Stimulated activated CD4-positive, alpha-beta T cell treated with anti-CD3 and anti-CD28 coated beads, Interleukin-15, amount 100 ng/mL, for 1 hour (primary cell): ENCODE measurements around the gene PLD5.
"Not testable (repeated sequence)": the region's sequence is repeated elsewhere in the genome, so short reads cannot be mapped to it uniquely, and the experiment has no call there.

Source experiments
- DNase-seq, 2 donors: peaks; one replicate each; pipeline ENCODE4 v3.0.0-alpha.2; 2020; ENCODE audit warnings: low read depth in 1 of 2, low spot score in 1 of 2

Gene PLD5

DNA sequence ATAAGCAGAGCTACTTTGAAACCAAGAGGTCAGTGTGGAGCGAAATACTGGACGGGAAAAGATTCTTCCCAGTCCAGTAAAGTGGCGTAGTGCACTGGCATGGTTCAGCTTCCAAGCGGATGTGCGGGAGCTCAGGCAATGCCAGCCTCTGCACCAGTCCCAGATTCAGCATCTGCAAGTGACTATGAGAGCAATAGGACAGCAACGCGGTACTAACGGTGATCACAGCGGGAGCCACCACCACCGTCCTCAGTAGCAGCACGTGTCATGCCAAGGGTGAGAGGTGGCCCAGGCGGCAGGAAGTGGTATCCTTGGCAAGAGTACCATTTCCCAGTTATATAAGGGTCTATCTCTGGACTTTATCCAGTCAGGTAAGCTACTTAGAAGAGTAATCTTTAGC lies 17.8 kb downstream of the PLD5 start:
- no peak for DNase-seq

DNA sequence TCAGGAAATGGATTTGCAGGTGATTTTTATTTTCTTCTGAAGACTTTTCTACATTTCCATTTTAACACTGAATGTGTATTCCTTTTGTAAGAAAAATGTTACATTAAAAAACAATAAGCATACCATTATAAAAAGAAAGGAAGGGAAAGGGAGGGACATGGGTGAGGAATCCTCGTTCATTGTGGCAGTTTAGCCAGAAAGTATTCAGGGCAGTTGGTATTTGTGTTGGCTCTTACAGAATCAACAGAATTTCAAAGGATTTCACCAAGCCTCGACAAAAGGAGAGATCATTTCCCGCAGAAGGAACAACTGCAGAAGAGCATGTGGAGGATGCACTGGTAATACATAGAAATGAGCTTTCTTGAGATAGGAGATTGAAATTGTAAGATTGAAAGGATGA lies 35.0 kb downstream of the PLD5 start:
- no peak for DNase-seq

DNA sequence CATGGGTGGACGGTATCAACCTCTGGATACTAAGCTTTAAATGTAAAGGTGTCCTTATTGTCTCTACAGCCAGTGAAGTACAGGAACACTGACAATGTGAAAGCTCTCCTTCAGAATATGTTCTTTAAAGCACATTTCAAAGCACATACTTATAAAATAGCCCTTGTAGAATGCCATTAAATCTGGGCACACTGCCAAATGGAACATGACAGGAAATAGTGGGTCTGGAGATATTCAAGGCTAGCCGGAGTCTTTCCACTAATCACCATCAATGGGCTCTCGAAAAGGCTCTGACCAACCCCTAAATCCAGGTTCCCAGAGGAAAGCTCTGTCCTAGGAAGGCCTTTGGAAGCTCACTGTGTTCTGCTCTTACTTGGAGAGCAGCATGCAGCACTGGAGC lies 46.6 kb downstream of the PLD5 start:
- DNase-seq, result no peak

DNA sequence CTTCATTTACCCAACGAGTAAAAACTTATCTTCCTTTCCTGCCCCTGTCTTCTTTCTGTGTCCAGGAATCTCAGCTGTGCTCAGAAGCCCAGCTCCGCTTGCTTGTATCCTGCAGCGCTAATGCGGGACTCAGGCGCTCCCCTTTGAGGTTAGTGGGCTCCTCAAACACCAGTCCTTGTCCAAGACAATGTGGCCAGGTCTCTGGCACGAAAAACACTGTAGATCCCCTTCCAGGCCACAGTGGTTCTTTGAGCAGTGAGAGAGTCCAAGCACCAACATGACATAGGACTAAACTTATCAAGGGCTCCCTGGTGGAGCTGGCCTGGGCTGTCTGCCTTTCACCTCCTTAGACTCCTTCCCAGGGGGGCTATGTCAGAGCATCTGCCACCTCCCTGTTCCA lies 53.7 kb downstream of the PLD5 start:
- DNase-seq, result no peak

DNA sequence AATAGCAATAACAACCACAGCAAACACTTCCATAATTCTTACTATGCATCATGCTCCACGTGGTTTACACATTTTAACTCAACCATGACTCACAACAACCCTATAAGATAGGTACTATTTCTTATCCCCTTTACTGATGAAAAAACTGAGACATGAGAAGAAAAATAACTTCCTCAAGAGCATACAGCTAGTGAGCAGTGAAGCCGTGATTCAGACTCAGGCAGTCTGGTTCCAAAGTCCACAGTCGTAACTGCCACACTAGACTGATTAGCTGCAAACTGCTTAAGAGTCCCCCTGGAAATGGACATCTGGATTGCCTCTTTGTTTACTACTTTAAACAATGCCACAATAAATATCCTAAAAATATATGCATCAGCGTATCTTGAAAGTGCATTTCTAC lies 55.7 kb downstream of the PLD5 start:
- no peak for DNase-seq

DNA sequence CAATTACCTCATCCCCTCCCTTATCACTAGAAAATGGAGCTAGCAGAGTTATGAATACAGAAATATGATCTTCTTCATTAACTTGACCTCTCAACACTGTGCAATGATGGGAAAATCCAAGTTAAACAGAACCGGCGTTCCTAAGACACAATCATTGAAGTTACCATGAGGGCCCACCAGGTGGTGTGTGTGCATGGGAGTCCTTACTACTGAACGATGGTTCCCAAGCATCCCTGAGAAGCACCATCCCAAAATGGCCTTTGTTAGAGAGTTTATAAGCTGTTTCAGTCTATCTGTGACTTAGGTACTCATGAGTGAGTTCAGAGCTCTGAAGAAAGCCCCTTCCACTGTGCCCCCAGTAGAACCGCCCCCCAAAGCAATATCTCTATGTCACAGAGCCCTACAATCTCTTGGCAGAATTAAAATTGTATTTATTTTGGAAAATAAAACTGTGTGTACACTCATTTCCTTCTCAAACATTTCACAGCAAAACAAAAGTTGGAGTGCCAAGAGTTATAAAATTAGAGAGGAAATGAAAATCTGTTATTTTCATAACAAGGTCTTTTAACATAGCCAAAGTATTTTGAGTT lies 56.8 kb downstream of the PLD5 start:
- no peak for DNase-seq

DNA sequence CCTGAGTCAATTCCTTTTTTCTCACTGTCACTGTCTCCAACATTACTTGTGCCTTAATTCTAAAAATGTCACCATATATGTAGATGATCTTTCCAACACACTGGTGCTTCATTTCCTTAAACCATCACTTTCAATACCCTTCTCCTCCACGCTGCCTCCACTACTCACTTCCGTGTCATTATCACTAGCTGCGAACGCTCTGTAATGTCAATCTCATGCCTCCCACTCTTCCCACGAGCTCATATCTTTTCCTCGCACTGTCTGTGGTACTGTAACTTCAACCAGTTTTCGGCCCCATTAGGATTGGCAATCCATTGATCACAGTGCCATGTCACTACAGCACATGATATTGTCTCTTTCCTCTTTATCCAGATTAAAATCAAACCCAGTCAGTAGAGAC lies 61.6 kb downstream of the PLD5 start:
- no peak for DNase-seq

DNA sequence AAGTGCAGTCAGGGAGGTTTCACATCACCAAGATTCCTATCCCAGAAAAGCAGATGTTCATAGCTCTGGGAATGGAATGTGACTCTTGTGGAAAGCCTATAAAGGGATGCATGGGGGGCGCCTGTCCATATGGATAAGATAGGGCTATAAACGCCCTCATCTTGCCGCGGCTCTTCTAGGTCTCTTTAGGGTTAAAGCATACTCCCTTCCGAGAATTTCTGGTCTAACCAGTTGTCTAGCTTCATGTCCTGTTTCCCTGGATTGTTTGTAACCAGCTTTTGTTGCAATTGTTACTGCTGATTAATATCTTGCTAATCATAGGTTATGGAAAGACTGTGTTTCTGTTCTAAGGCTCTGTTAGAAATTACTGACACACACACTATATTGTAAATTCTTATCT lies 64.8 kb downstream of the PLD5 start:
- not testable (repeated sequence) for DNase-seq

DNA sequence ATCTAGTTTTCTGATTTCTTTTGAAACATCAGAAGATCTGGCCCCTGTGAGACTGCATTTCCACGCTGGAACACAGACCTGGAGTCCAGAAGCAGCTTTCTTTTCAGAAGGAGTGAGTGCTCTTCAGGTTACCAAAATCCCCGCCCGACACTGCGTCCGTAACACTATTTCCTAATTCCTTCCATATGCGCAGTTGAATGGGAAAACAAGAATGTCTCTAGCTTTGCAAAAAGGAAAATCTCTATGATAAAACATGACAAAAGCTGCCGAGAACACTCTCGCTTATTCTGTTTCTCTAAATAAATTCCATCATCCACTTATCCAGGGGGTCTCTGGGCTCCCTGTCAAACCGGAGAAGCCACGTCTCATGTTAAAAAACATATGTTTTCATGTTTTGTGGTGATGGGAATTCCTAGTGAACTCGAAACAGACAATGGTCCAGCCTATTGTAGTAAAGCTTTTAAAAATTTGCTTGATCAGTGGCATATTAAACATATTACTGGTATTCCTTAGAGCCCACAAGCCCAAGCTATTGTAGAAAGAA lies 67.7 kb downstream of the PLD5 start:
- DNase-seq, result no peak

DNA sequence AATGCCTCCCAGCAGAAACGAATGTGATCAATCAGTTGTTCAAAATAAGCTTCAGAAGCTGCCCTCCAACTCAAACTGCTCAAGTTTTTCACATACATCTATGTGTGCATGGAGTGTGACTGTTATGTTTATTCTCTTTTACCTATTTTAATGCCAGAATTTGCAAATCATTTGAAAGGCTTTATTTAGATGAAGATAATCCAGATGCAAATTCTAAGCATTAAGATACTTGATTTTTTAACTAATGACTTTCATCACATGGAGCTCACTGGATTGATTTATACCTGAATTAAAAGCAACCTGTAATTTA lies 69.5 kb downstream of the PLD5 start:
- DNase-seq, result no peak

DNA sequence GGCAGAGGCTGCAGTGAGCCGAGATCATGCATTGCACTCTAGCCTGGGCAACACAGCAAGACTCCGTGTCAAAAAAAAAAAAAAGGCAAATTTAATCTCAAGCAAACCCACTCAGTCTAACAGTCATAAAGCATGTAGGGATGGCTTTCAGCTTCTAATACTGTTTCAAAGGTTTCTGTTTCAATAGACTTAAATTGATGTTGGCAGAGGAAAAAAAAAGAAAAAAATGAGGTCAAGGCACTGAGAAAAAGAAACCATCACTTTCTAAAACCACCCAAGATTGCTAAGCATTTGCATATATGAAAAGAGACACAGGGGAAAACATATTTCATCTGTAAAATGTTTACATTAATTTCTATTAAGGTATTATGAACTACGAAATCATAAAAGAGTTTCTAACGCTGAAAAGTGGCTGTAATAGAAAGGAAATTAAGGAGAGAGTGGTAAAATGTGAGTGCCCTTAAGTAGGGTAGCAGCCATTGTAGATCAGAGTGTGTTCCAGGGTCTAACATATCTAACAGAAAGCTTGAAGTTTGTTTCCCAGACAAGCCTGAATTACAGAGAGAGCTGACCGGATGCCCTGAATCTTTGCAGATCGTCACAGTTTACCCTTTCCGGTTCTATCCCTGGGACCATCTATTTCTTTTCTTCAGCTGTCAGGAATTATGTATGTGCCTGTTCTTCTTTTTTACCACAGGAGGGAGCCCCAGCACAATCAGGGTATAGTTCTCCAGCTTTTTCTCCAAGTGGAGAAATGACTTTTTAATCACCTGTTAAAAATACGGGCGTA lies 70.0 kb downstream of the PLD5 start:
- no peak for DNase-seq

DNA sequence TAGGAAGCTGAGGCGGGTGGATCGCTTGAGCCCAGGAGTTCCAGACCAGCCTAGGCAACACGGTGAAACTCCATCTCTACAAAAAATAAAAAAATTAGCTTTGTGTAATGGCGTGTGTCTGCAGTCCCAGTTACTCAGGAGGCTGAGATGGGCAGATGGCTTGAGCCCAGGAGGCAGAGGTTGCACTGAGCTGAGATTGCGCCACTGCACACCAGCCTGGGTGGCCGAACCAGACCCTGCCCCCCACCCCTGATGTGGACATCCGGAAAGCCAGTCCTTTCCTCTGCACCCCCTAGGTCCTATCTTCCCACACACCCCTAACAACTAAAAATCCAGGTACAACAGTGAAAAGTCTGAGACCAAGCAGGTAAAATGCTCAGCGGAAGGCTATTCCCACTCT lies 71.9 kb downstream of the PLD5 start:
- DNase-seq, result no peak

DNA sequence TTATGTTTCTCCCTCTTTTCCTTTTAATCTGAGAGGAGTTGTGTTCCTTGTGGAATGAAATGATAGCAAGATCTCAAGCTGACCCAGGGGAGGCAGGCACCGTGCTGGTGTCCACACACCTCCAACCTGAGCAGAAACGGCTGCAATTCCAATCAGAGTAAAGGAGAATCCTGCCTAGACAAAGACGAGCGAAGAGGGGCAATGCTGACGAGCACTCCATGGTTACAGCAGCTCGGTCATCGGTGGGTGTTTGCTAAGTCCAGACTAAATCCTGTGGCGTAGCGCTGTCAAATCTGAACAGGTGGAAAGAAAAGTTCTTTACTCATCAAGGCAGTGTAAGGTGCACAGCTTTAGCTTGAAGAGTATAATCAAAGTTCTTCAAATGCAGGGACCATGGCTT lies 74.8 kb downstream of the PLD5 start:
- DNase-seq, result no peak

DNA sequence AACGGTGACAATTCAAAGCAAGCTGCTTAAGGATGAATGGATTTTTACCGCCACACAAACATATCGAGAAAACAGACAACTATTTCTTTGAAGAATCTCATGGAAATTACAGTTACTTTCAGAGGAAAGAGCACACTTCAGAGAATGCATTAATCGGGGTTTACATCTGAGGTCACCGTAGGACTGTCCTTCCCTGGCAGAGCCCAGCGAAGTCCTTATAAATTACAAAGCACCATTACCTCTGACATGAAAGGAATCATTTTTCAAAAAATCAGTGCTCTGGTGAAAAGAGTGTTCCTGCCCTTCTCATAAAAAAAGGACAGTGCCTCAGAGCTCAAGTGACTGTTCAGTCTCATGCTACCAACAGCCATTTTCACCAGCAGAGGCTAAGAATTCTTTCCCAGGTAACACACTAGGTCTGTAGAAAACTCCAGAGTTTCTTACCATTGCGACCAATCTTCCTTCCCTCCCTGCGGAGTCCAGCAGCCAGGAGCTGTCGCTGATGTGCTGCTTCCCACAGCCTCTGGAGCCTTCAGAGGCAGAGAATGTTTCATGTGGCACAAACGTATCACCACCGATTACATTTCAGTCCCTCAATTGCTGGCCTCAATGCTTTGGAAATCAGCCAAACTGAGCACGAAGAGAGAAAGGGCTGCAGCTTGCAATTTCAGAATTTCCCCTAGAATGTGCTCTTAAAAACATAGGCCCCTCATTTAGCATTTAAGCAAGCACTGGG lies 75.4 kb downstream of the PLD5 start:
- DNase-seq, result no peak

DNA sequence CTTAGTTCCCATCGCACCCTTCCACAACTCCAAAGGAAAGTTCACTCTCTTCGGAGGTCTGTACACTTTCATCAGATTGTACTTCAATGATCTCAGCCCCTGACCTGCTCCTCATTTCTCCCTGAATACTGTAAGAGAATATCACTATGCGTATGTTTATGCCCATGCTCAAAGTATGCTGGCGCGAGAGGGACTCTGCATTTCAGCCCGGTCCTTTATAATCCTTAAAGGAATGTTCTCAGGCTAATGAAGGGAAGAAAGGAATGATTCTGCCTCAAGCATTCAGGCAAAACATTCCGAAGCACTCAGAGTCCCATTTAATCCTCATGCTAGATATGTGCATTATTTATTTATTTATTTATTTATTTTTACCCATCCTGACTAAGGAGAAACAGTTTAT lies 76.8 kb downstream of the PLD5 start:
- no peak for DNase-seq

DNA sequence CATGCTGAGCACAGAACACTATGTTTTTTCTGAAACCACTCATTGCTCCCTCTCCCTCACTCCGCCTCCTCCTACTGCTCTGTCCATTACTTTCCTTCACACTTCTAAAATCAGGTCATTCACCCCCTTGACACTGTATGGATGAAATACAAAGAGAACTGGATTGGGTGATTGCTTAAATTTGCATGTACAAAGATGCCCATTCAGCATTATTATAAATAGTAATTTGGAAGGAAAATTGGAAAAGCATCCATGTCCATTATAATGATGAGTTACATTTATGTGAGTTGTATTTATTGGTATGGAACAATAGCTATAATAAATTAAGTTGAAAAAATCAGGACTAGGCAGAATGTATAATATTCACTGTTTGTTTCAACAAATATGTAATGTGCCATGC lies 83.7 kb downstream of the PLD5 start:
- DNase-seq, result no peak

DNA sequence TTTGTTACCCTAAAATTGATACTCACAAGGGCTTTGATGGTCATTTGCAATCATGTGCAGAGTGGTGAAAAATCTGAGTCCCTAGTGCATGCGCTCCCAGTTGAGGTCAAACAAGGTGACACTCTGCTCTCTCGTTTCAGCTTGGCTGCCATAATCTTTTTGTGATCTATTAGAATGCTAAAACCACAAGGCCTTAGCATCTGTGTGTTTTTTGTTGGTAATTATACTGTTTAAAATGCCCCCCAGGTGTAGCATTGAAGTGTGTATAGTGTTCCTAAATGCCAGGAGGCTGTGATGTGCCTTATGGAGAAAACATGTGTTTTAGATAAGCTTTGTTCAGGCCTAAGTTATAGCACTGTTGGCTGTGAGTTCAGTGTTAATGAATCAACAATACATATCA lies 89.3 kb downstream of the PLD5 start:
- DNase-seq, result no peak

DNA sequence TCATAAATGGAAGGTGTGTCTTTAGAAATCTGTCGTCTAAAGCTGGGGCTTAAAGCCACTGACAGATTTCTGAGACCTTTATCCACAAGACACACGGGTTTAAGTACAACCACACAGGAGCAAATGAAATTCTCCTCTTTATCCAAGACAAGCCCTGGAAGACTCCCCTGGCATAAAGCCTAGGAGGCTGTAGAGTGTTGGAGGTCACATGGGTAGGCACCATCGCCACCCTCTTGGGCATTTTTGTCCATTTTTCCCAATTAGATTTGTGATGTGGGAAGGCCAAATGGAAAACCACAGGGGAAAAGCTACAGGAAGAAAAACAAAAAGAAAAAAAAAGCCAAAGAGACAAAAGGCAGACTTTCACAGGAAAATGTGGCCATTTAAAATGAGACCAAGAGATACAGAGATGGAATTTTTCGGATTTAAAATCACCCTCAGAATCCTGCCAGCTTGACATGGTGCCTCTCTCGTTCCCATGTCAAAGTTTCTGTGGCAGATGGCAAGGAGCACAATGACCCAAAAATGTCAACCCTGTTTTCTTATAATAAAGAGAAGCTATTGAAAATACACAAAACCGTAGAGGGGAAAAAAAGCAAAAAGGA lies 91.9 kb downstream of the PLD5 start:
- DNase-seq, result no peak

DNA sequence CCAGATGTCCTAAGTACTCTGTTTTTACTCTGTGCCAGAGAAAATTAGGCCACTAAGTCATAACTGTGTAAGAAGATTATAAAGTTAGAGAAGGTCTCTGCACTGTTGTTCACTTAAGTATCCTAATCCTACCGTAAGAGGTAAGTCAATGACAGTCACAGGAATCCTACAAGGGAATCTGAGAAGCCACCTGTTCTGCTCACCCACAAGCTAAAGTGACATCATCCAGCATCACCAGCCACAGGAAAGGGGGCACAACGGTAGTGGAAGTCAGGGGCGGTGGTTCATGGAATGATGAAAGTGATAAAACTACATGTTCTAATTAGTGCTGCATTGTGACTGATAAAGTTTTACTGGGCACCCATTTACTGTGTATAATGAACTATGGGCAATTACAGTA lies 92.7 kb downstream of the PLD5 start:
- DNase-seq, result no peak

DNA sequence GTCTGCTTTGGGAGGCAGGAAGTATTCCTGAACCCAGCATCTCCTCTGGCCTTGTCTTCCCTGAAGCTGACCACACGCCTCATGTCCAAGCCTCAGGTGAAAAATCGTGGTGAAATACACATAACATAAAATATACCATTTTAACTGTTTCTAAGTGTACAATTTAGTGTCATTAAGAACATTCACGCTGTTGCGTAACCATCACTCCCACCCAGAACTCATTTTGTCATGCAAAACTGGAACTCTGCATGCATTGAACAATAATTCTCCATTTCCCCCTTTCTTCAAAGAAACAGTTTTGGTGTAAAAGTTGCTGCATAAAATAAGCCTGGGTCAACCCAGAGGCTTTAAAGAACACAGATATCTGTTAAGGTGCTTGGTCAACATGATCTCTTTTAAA lies 93.5 kb downstream of the PLD5 start:
- DNase-seq, result no peak

DNA sequence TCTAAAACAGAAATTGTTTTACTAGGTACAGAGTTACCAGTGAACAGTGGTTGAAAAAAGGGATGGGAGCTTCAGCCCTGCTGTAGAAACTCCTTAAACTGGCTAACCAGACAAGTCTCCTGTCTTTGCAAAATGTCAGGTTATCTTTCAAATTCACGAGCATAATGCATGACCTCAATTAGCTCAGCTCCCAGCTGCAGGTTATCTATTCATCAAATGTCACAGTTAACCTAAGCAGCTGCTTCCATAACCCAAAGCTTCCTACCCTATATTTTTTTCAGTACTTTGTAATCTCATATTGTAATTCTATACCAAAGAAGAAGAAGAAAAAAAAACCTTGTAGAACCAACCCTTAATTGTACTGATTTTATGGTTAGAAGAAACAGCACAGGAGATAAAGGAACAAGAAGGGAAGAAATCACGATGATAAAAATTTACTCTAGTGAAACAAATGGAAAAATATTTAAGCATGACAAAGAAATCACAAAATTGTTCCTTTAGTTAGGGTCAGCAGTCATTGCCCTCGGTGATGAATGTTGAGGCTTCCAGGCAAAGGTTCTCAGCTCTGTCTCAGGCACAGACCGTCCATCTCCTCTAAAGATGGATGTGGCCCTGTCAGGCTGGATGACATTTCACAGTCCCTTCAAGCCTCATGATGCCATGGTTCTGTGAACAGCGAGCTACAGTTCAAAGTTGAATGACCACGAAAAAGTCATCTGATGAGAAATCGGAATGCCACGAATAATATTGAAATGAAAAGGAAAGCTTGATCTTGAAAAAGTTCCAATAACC lies 95.9 kb downstream of the PLD5 start:
- no peak for DNase-seq
